GM18951 (cell line): ENCODE measurements around the gene ABL1.

Experiments used
- POLR2A ChIP-seq: IDR thresholded peaks from 4 replicates; pipeline ENCODE4 v1.6.1; 2011; ENCODE audit warnings: mild to moderate bottlenecking; ENCODE audit not compliant: insufficient read length, insufficient read depth; ENCODE audit errors: extremely low read depth
- in situ Hi-C: fragments of 300-500 bp; cut with MboI; formaldehyde crosslinking; loops from one replicate; pipeline ENCODE4 v1.12.0; 2022; ENCODE audit warnings: low sequenced_read_pairs, mixed read lengths, inconsistent platforms; ENCODE audit not compliant: unreplicated experiment

Gene ABL1

DNA sequence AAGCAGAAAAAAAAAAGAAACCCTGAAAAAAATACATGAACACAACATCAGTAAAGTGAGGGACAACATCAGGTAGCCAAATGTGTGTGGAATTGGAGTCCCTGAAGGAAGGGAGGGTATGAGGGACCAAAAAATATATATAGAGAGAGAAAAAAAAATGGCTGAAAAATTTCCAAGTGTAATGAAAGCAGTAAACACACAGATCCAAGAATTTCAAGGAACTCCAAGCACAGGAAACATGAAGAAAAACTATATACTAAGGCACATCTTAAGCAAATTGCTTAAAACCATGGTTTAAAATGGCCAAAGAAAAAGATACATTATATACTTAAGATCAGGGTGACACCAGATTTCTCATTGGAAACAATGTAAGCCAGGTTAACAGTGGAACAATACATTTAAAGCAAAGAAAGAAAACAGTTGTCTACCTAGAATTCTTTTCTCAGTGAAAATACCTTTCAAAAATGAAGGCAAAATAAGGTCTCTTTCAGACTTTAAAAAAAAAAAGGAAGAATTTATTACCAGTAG, 24.4 kb upstream of the ABL1 start:
- in situ Hi-C loops, result no loop called here
- no peak for TF ChIP-seq POLR2A

DNA sequence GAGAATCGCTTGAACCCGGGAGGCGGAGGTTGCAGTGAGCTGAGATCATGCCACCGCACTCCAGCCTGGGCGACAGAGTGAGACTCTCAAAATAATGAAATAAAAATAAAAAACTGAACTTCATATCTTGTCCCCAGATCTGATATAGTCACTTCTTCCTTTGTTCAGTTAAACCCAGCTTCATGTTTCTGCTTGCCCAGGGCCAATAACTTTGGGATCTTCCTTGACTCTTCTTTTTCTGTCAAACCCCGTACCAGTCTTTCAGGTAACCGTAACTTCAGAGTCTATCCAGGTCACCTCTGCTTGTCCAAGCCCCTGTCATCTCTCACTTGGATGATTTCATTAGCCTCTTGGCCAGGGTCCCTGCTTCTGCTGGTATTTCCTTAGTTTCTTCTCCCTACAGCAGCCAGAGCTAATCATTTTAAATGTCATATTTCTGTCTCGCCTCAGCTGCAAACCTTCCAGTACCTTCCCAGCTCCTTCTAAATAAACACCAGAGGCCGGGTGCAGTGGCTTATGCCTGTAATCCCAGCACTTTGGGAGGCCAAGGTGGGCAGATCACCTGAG, 19.7 kb upstream of the ABL1 start:
- in situ Hi-C loops, result no loop called here
- no peak for TF ChIP-seq POLR2A

DNA sequence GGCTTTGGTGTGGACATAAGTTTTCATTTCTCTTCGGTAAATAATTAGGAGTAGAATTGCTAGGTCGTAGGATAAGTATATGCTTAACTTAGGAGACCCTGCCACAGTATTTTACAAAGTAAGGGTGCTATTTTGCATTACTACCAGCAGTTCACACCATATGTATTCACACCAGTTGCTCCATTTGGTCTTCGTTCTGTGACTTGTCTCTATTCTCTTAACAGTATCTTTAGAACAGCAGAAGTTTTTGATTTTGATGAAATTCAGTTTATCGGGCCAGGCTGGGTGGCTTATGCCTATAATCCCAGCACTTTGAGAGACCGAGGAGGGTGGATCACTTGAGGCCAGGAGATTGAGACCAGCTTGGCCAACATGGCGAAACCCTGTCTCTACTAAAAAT, 17.1 kb upstream of the ABL1 start:
- in situ Hi-C loops, result no loop called here
- no peak for TF ChIP-seq POLR2A

DNA sequence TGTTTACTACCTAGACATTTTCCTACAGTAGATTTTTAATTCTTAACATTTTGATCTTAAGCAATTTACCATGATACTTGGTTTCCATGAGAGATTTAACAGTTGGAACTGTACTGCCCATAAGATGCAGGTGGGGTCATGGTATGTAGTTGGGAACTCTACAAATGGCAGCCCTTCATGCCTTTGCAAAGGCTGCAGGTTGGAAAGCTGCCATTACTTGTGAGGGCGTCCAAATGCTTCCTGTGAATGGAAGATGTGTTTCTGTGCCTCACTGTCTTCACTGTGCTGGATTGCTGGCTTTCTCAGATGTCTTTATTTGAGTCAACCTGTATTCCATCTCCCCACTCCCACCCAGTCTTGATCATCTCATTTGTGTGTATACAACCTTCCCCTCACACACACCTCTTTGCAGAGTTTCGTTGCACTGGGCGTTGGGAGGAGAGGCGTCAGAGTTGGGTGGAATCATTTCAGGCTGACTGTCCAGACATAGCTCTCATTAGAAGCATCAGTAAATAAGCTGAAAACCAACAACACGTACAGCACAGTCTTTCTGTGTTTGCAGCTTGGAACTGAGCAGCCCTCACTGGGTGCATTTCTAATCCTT, 14.8 kb upstream of the ABL1 start:
- in situ Hi-C loops, result no loop called here

DNA sequence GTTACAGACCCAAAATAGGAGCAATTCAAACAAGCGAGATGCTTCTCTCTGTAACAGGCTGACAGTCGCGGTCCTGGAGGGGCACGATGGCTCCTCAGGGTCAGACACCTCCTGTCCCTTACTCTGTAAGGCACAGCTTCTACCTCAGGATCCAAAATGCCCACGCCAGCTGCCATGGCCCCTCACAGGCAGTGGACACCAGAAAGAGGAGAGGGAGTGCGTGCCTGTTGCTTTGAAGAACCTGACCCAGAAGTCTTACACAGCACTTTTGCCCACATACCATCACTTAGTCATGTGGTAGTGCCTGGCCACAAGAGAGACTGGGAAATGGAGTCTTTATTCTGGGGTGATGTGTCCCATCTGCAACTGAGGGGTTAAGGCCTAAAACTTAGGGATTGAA, 11.6 kb upstream of the ABL1 start:
- no peak for TF ChIP-seq POLR2A
- in situ Hi-C loops, result no loop called here

More for the DNA sequence above, 14.8 kb upstream of the ABL1 start:
- TF ChIP-seq POLR2A, result no peak

DNA sequence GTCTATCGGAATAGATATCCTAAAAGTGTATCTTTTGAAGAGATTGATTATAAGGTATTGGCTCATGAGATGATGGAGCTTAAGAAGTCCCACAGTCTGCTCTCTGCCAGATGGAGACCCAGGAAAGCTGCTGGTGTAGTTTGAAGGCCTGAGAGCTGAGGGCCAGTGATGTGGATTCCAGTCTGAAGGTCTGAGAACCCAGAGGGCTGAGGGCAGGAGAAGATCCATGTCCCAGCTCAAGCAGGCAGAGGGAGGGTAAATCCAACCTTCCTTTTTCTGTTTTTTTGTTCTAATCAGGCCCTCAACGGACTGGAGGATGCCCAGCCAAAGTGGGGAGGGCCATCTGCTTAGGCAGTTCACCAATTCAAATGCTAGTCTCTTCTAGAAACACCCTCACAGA, 11.0 kb upstream of the ABL1 start:
- no peak for TF ChIP-seq POLR2A
- in situ Hi-C loops, result no loop called here

DNA sequence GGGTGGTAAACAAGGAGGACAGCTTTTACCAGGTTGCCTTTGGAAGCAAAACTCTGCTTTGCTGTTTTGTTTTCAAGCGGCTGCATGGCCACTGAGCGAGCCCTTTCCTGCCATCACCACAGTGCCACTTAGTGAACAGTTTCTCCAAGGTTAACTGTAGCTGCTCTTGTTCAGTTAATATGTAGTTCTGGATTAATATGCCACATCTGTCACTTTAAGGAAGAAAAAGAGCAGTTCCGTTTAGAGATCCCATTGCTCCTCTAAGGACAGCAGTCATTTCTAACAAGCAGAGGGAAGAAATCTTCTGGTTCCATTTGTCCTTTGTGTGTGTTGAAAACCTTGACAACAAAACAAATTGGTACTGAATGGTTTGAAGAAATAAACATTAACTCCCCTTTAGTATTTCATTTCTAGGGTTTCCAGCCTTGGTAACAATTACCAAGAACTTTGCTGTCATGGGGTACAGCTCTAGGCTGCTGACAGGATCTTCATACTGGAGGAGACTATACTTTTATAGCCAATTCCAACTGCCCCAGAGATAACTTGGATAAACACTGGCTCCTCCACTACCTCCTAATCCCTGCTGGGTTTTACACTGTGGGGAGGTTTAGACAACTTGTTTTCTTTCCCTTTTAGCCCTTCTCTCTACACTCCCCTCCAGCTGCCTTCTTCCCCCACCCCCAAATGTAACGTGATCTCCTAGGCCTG, 10.3 kb upstream of the ABL1 start:
- in situ Hi-C loops, result no loop called here
- TF ChIP-seq POLR2A, result no peak

DNA sequence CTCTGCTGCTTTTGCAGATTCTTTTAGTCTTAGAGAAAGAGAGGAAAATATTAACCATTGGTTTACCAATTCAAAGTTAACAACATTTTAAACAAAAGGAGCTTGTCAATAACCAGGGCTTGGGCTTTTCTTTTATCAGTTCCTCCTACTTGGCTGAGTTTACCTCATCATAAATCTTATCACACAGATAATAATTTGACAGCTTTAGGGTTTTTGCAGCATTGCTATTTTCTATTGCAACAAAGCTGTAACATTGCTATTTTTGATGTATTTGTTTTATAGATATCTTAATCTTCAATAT, 9.8 kb upstream of the ABL1 start:
- TF ChIP-seq POLR2A, result no peak
- in situ Hi-C loops, result no loop called here

DNA sequence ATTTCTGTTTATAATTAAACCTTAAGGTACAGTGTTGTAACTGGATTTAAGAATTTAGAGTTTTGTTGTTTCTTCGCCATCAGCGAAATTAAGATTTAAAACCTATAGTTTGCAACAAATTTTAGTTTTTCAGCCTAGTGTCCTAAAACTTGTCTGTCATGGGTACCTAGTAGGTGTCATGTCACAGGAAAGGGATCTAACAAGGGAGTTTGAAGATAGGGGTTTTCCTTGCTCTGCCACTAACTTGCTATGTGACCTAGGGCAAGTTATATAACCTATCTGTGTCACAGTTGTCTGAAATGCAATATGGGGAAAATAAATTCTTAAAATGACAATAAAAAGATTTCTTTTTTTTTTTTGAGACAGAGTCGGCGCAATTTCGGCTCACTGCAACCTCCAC, 9.2 kb upstream of the ABL1 start:
- TF ChIP-seq POLR2A, result no peak
- in situ Hi-C loops, result no loop called here

DNA sequence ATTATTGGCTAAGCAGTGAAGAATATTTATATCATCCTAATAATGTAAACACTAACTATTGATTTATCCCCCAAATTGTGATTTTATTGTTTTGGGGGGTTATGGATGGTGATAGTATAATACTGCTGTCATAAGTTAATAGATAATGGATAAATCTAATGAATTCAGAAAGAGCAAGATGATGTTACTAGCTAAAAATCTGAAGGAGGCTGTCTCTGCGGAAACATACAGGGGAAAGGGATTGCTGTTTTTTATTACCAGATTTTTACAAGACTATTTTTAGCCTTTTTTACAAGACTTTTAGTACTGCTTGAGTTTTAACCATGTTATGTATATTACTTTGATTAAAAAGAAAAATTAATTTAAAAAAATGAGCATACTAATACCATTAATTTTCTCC, 5.3 kb upstream of the ABL1 start:
- in situ Hi-C loops, result no loop called here
- no peak for TF ChIP-seq POLR2A

DNA sequence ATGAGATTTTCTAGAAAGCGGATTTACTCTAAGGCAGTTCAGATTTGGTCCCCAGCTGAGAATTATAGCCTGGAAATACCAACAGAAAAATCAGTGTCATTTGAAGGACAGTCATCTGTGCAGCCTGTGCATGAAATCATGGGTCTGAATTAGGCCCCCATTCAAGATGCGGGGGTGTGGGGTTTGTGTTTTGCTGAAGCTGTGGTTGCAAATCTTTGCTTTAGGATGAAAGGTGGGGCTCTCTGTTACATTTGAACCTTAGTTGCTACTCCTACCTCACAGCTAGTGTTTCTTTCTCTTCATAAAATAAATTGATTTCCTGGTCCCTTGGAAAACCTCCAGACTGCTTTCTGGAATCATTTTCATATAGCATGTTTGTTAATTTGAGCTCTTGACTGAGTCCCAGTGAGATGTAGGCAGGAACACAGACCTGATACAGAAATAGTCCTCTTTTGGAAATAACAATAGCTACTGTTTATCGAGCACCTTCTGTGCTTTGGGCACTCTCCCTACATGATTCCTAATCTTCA, 4.8 kb upstream of the ABL1 start:
- no peak for TF ChIP-seq POLR2A
- in situ Hi-C loops, result no loop called here

DNA sequence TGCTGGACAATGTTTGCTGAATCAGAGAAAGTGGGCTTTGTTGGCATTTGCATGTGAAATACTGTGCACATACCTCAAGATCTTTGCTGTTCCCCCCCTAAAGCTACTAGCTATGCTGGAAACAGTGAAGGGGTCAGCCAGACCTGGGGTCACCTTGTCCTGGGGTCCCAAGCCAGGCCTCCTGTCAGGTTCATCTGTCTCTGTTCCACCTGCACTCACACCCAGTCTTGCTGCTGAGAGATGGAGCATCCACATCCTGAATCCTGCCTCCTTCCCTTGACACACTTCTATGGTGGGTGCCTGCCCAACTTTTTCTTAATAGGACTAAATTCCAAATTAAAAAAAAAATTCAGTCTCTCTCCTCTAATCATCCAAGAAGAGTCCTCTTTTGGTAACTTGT, 4.0 kb upstream of the ABL1 start:
- in situ Hi-C loops, result no loop called here
- no peak for TF ChIP-seq POLR2A

DNA sequence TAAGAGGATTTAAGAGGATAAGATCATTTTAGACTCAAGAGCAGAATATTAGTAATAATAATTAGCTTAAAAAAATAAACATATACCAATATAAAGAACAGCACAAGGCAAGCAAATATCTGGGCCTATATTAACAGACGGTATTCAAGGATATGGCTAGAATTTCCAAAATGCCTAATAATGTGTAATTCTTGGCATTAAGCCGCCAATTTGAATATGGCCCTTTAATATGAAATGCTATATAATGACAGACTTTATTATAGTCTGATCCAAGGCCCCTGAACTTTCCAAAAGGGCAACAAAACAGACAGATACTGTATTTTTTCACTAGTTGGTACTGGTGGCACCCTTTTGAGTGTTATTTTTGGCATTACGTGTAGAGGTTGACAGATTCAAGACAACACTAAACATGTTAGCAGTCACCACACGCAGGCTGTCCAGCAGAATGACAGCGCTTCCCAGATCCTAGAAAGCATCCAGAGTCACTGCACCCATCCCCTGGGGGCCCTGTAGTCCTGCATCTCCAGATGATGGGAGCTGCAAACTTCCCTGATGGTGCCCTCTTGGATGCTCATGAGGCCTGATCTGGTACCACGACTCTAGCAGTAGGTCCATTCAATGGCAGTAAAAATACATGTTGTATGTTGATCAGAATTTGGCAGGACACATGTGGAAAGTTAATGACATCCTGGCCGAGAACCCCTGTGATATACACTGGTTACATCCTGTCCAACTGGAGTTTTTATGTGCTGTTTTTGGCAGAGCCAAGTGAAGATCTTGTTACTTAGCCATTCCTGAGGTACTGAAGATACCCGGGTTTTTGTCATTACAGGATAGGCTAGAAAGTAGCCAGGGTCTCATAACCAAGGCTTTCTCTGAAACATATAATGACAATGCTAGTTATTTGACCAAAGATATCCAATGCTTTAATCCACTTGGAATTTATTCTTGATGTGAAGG, 1.7 kb upstream of the ABL1 start:
- no peak for TF ChIP-seq POLR2A
- in situ Hi-C loops, result no loop called here
